GM19372 (cell line): ENCODE data around the gene OR4D2.

Source experiments
- ATAC-seq: cut with Tn5 transposase; IDR thresholded peaks from one replicate; pipeline ENCODE4 v1.9.1; 2021; ENCODE audit warnings: mild to moderate bottlenecking, low read depth, moderate library complexity; ENCODE audit not compliant: unreplicated experiment

OR4D2 gene

GRCh38 chr17:58172369-58173071 lies 5.7 kb downstream of the OR4D2 start:
- no peak for ATAC-seq

GRCh38 chr17:58174871-58175270 lies 8.1 kb downstream of the OR4D2 start:
- no peak for ATAC-seq

GRCh38 chr17:58176200-58176599 lies 9.4 kb downstream of the OR4D2 start:
- ATAC-seq = no peak

GRCh38 chr17:58181796-58182195 lies 15.0 kb downstream of the OR4D2 start:
- ATAC-seq = no peak

- ATAC-seq = no peak
These were observed 16.7 kb downstream of the OR4D2 start for GRCh38 chr17:58183514-58183913.

- ATAC-seq = no peak
These were observed 17.7 kb downstream of the OR4D2 start for GRCh38 chr17:58184308-58184985.

- no peak for ATAC-seq
These were observed 18.4 kb downstream of the OR4D2 start for GRCh38 chr17:58184986-58185761.

- ATAC-seq = no peak
These were observed 19.8 kb downstream of the OR4D2 start for GRCh38 chr17:58186591-58186990.

- no peak for ATAC-seq
These were observed 20.3 kb downstream of the OR4D2 start for GRCh38 chr17:58187063-58187462.

- ATAC-seq = no peak
These were observed 20.9 kb downstream of the OR4D2 start for GRCh38 chr17:58187675-58188074.

- ATAC-seq = no peak
These were observed 22.8 kb downstream of the OR4D2 start for GRCh38 chr17:58189436-58190146.

- ATAC-seq = no peak
These were observed 24.6 kb downstream of the OR4D2 start for GRCh38 chr17:58191241-58191896.

- ATAC-seq = no peak
These were observed 25.8 kb downstream of the OR4D2 start, which contains the start of gene EPX for GRCh38 chr17:58192612-58193011. EPX (plus strand) TSS chr17:58192726; CDS start chr17:58192847, 121 bp downstream.

- no peak for ATAC-seq
These were observed 27.0 kb downstream of the OR4D2 start for GRCh38 chr17:58193641-58194255.

GRCh38 chr17:58195518-58196123 lies 28.8 kb downstream of the OR4D2 start:
- ATAC-seq = no peak

- ATAC-seq = no peak
These were observed 29.8 kb downstream of the OR4D2 start for GRCh38 chr17:58196610-58197009.

GRCh38 chr17:58200024-58200633 lies 33.3 kb downstream of the OR4D2 start:
- ATAC-seq = no peak

GRCh38 chr17:58202859-58203258 lies 36.1 kb downstream of the OR4D2 start:
- no peak for ATAC-seq

GRCh38 chr17:58204796-58205195 lies 38.0 kb downstream of the OR4D2 start:
- no peak for ATAC-seq
